HG02642 (cell line): ENCODE measurements around the gene FAM184B.
"Not testable (repeated sequence)": the region's sequence is repeated elsewhere in the genome, so short reads cannot be mapped to it uniquely, and the experiment has no call there.

Experiments
- ATAC-seq: cut with Tn5 transposase; IDR thresholded peaks from one replicate; pipeline ENCODE4 v1.9.1; 2021; ENCODE audit warnings: mild to moderate bottlenecking; ENCODE audit not compliant: unreplicated experiment, poor library complexity

FAM184B gene

DNA sequence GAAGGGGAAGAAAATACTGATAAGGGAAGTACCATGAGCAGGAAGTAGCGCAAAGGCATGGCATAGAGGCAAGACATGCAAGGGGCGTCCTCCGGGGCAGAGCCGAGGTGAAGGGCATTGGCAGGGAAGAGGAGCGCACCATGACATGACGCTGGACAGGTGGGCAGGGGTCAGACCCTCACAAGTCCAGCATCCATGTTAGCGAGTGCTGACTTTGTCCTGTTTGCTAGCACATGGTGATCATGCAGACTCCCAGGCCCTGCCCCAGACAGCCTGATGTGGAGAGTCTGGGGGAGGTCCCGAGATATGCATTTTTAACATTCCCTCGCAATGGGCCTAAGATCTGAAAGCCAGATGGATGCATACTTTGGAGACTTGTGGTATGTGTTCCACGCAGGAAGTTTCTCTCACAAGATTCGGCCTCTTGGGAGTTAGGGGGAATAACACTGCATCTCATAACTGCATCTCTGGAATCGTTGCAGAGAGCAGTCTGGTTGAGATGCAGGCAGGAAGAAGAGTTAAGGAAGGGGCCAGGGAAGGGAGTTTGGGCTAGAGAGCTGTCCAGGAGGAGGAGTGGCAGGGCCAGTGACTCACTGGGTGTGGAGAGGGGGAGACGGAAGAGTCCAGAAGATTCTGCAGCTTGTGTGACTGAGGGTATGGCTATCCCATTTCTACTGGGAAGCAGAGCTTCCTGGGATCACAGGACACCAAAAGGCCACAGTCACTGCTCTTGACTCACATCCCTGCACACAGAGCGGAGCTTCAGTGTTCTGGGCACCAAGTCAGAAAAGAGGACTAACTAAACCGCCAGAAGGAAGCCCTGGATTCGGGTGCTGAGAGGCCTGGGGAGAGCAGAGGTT is 59.7 kb downstream of the FAM184B start:
- ATAC-seq: no peak

DNA sequence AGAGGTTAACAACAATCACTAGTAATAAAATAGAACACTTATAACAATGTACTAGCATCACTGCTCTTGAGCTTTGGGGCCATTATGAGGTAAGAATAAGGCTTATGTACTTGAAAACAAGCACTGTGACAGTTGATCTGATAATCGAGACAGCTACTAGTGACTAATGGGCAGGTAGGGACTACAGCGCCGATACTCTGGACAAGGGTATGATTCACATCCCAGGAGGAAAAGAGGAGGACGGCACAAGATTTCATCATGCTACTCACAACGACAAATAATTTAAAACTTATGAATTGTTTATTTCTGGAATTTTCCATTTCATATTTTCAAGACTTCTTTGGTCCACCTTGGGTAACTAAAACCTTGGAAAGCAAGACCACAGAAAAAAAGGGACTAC is 62.3 kb downstream of the FAM184B start:
- no peak for ATAC-seq

- ATAC-seq: no peak
These were observed 63.0 kb downstream of the FAM184B start for GRCh38 chr4:17718471-17718870.

DNA sequence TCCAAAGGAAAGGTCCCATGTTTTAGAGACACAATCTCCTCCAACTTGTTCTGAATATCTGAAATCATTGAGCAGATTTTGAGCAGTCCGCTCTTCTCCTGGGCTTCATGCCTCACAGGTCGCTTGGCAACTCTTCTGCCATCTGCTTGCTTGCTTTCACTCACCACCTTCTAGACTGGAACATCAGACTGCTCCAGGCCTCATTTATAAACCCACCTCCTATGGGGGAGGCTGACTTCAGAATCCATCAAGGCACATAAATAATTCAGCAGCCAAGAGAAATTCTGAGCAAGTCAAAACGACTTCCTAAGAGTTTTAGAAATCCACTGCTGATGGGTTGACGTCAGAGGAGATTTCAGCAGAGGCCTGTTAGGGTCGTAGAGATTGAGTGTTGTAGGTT is 64.1 kb downstream of the FAM184B start:
- ATAC-seq: no peak

- ATAC-seq: no peak
These were observed 65.9 kb downstream of the FAM184B start for GRCh38 chr4:17715511-17715910.

DNA sequence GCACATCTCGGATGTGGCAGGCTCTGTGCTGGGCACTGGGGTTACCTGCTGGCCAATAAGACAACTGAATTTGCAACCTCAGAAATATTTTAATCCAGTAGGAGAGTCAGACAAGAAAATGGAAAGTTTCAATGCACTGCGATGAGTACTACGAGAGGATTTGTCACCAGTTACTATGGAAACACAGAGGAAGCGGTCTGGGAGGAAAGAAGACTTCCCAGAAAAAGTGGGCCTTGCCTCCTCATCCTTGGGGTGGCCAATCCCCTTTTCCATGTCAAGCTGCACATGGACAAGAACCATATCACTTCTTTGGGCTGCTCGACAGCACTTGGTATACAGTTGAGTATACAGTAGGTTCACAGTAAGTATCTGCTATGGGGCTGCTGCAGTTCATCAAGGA is 67.6 kb downstream of the FAM184B start:
- ATAC-seq: no peak

DNA sequence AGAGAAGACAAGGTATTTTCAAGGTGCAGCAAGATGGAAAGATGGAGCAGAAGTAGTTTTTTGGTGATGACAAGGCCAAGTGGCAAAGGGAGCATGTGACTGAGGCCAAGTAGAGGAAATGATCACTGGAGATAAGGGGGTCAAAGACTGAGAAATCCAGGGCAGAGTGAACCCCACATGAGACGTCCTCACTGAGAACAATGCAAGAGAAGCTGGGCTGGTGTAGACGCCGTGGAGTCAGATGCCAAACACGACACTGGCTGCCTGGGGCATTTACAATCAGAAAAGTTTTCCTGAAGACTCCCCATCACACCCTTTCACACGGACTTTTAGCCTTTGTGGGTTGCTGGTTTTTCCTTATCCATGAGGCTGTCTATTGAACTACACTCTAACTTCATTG is 69.3 kb downstream of the FAM184B start:
- no peak for ATAC-seq

DNA sequence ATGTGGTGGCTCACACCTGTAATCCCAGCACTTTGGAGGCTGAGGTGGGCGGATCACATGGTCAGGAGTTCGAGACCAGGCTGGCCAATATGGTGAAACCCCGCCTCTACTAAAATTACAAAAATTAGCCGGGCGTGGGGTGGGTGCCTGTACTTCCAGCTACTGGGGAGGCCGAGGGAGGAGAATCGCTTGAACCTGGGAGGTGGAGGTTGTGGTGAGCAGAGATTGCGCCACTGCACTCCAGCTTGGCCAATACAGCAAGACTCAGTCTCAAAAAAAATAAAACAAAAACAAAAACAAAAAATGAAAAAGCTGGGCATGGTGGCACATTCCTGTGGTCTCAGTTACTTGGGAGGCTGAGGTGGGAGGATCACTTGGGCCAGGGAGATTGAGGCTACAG is 70.2 kb downstream of the FAM184B start:
- ATAC-seq: not testable (repeated sequence)

DNA sequence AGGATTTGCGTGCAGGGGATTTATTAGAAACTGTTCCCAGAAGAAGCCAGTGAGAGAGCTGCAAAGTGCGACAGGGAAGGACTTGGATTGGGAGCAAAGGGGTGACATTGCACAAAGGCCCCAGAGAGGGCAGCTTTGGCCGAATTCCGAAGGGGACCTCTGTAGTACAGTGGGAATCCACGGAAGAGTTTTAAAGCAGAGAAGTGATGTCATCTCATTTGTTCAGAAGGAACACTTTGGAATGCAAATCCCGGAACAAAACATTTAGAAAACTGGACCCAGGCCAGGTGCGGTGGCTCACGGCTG is 71.7 kb downstream of the FAM184B start:
- no peak for ATAC-seq

- ATAC-seq: no peak
These were observed 72.2 kb downstream of the FAM184B start for GRCh38 chr4:17708992-17709762.

DNA sequence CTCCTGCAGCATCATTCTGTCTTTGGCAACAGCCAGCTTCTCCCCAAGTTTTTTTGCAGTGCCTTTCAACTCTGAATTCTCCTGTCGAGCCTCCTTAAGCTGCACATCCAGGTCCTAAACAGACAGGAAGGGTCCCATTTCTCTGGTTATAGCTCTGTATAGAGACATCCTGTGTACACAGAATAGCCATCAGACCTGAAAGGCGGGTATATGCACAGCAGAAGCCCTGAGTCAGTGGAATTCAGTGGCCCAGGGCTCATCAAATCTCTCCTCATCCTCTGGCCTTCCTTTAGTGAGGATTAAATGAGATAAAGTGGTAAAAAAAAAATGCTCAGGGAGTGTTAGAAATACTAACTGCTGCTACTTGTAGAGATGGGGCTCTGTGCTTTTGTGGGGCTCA is 73.8 kb downstream of the FAM184B start:
- ATAC-seq: no peak

- no peak for ATAC-seq
These were observed 76.3 kb downstream of the FAM184B start for GRCh38 chr4:17705107-17705506.

DNA sequence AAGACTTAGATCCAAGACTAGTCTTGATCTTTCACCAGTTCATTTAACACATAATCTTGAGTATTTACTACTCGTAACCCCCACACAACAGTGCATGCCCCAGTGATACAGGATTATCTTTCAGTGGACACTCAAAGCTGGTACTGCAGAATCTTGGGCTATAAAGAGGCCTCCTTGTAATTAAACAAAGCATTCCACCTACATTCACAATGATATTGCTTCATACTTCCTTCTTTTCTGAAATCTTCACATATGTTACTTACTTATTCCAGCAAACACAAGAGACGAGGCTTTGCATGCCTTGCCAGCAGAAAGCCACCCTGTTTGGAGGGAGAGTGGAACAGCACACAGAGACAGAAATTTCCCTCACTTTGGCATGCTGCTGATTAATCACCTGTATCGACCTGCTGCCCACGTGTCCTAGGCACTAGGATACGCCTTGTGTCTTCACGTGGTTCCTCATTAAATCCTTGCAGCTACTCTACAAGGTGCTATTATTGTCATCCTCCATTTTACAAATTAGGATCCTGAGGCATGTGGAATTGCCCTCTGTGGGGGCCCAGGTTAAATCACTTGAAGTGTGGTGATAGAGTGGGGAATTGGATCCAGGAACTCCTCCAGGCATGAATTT is 77.3 kb downstream of the FAM184B start:
- ATAC-seq: no peak

DNA sequence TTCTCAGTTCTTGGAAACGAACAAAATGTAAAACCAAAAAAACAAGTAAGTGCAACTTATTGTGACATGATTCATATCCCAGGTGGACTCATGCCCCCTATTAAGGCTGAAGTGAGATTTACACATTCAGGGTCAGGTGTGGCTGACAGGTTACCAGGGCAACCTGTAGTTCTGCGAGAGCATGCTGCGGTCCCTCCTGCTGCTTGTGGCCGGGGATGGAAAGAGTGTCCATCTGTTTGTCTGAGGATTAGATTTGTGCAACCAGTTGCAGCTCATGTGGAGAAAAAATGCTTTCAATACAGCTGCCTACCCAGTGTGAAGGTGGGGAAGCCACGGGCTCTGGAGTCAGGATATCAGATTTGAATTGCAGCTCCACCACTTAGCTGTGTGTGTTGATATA is 78.8 kb downstream of the FAM184B start:
- ATAC-seq: no peak

- ATAC-seq: no peak
These were observed 79.5 kb downstream of the FAM184B start for GRCh38 chr4:17701882-17702281.

DNA sequence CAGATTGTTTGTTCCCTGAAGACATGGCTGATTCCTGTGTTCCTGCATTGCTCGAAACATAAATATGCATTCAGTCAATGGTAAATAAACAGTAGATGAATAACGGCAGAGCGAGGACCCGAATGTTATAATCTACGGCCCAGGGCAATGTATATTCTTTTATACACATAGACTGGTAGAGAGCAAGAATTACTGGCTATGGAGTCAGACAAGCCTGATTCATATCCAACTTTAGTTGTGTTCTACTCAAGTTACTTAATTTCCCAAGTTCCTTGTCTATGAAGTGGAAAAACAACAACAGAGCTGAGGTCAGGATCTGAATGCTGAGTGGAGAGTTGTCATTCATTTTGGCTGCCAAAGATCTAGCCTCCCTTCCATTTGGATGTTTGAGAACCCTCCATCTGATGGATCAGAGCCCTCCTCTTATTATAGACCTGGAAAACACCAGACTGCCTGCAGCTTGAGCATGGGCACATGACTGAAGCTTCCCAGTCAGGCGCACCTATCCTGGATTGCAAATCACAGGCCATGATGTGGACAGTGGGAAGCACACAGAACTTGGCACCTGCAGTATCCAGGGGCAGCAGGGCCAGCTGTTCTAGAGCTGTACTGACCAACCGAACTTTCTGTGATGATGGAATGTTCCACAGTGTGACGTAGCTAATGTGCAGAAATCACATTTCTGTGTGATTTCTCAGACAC is 80.1 kb downstream of the FAM184B start:
- ATAC-seq: no peak

GRCh38 chr4:17699380-17699779 is 82.0 kb downstream of the FAM184B start:
- ATAC-seq: no peak

DNA sequence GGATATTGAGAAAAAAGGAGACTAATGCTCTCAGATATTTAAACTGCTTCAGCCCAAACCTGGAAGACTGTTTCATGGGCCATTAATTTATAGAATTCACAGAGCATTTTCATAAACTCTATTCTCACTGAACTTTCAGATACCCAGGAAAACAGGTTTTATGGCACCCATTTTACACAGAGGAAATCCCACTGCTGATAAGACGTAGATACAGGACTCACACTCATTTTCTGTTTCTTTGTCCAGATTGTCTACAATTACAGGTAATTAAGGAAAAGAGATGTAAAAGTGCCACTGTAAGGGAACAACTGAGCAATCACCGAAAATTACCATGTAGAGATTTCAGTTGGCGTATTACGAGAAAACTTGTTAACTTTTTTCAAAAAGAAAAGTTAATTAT is 83.3 kb downstream of the FAM184B start:
- no peak for ATAC-seq

DNA sequence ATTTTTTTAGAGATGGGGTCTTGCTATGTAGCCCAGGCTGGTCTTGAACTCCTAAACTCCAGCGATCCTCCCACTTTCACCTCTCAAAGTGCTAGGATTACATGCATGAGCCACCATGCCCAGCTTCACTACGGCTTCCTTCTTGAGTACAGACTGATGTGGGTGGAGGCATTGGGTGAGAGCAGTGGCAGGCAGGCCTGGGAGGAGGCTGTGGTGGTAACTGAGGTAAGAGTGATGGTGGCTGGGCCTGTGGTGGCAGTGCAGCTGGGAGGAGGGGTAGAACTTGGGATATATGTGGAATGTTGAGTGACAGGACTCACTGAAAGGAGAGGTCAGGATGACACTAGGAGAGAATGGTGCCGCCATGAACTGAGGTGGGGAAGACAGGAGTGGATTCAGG is 86.1 kb downstream of the FAM184B start:
- no peak for ATAC-seq

DNA sequence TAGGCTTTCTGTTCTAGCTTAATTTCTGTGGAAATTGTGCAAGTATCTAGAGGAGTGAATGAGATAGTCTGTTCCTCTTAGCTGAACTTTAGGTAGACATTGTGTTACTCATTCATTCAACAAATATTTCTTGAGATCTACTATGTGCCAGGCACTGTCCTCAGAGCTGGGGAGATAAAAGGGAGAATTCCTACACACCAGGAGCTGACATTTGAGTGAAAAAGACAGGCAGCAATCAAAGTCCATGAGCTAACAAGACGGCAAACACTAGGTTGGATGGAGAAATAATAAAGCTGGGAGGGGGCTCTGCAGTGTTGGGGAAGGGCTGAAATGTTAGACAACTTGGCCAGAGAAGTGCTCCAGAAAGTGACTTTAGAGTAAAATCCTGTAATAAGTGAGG is 86.9 kb downstream of the FAM184B start:
- no peak for ATAC-seq

DNA sequence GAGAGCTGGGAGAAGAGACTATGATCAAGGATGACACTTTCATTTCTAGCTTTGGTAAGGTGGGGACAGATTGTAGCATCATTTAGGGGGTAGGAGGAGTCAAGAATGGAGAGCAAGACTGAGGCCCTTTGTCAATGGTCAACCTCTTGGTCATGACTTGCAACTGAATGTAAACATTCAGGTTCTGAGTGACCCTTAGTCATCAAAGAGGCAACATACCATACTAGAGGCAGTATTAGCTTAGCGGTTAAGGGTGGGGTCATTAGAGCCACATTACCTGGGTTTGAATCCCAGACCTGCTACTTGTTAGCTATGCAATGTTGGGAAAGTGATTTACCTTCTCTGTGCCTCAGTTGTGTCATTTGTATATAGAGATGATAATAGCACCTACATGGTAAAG is 90.5 kb downstream of the FAM184B start:
- no peak for ATAC-seq
